H9 (cell line): ENCODE measurements around the gene CEACAM16. TPM values are rescaled to one million over a fixed set of nuclear protein-coding genes. Genes with fewer than 3 reads are reported as not detected.

Source experiments
- DNase-seq: peaks from one replicate; pipeline ENCODE4 v3.0.0-alpha.2; 2017
- H2AFZ ChIP-seq: one replicate; pipeline ENCODE4 v1.6.1; 2013; ENCODE audit warnings: mild to moderate bottlenecking, low read length, control low read depth, moderate library complexity
- H2AK5ac ChIP-seq: 2 replicates; pipeline ENCODE4 v1.6.1; 2013; ENCODE audit warnings: low read length, control low read depth, mixed read lengths; ENCODE audit not compliant: insufficient read length
- H2BK120ac ChIP-seq: one replicate; pipeline ENCODE4 v1.6.1; 2013; ENCODE audit warnings: low read depth, mild to moderate bottlenecking, low read length, control low read depth, inconsistent platforms; ENCODE audit not compliant: poor library complexity, severe bottlenecking
- H2BK12ac ChIP-seq: 2 replicates; pipeline ENCODE4 v1.6.1; 2013; ENCODE audit warnings: low read length, control low read depth, mixed read lengths, low read depth; ENCODE audit not compliant: insufficient read length
- H2BK15ac ChIP-seq: 2 replicates; pipeline ENCODE4 v1.6.1; 2013; ENCODE audit warnings: low read depth, low read length, control low read depth
- H2BK20ac ChIP-seq: one replicate; pipeline ENCODE4 v1.6.1; 2013; ENCODE audit warnings: low read depth, mild to moderate bottlenecking, low read length, control low read depth, inconsistent platforms; ENCODE audit not compliant: poor library complexity, severe bottlenecking
- H2BK5ac ChIP-seq: 2 replicates; pipeline ENCODE4 v1.6.1; 2013; ENCODE audit warnings: low read length, control low read depth, mixed read lengths; ENCODE audit not compliant: insufficient read length
- H3K14ac ChIP-seq: 2 replicates; pipeline ENCODE4 v1.6.1; 2013; ENCODE audit warnings: low read length, control low read depth; ENCODE audit not compliant: insufficient read depth
- H3K18ac ChIP-seq: 2 replicates; pipeline ENCODE4 v1.6.1; 2013; ENCODE audit warnings: low read depth, mild to moderate bottlenecking, mixed read lengths, low read length, control low read depth; ENCODE audit not compliant: insufficient read length
- H3K23ac ChIP-seq: 2 replicates; pipeline ENCODE4 v1.6.1; 2013; ENCODE audit warnings: low read length, control low read depth, mixed read lengths, low read depth; ENCODE audit not compliant: insufficient read length
- H3K23me2 ChIP-seq: 2 replicates; pipeline ENCODE4 v1.6.1; 2013; ENCODE audit warnings: low read depth, mild to moderate bottlenecking, mixed read lengths, low read length, control low read depth; ENCODE audit not compliant: insufficient read length, poor library complexity, severe bottlenecking
- H3K27ac ChIP-seq: 2 replicates; pipeline ENCODE4 v1.5.1; 2013; ENCODE audit warnings: low read length, control low read depth, mixed read lengths, low read depth; ENCODE audit not compliant: insufficient read length
- H3K27me3 ChIP-seq: 2 replicates; pipeline ENCODE4 v1.6.1; 2013; ENCODE audit warnings: low read length, control low read depth, inconsistent platforms; ENCODE audit not compliant: insufficient read depth
- H3K4ac ChIP-seq: 2 replicates; pipeline ENCODE4 v1.6.1; 2013; ENCODE audit warnings: low read depth, mild to moderate bottlenecking, control low read depth, inconsistent platforms, low read length, moderate library complexity
- H3K4me1 ChIP-seq: 2 replicates; pipeline ENCODE4 v1.6.1; 2013; ENCODE audit warnings: low read length, control low read depth, inconsistent platforms; ENCODE audit not compliant: insufficient read depth
- H3K4me2 ChIP-seq: 2 replicates; pipeline ENCODE4 v1.6.1; 2013; ENCODE audit warnings: low read length, control low read depth, mixed read lengths; ENCODE audit not compliant: insufficient read length, insufficient read depth
- H3K56ac ChIP-seq: 2 replicates; pipeline ENCODE4 v1.6.1; 2013; ENCODE audit warnings: low read depth, mild to moderate bottlenecking, mixed read lengths, low read length, control low read depth; ENCODE audit not compliant: insufficient read length
- H3K79me1 ChIP-seq: 2 replicates; pipeline ENCODE4 v1.6.1; 2013; ENCODE audit warnings: low read depth, mild to moderate bottlenecking, moderate library complexity, low read length, control low read depth, inconsistent platforms; ENCODE audit not compliant: insufficient read depth, poor library complexity, severe bottlenecking
- H3K79me2 ChIP-seq: 2 replicates; pipeline ENCODE4 v1.6.1; 2013; ENCODE audit warnings: low read length, control low read depth, inconsistent platforms; ENCODE audit not compliant: insufficient read depth
- H3K9ac ChIP-seq: 2 replicates; pipeline ENCODE4 v1.6.1; 2013; ENCODE audit warnings: low read length, control low read depth, mixed read lengths; ENCODE audit not compliant: insufficient read length; ENCODE audit errors: extremely low read depth
- H3K9me3 ChIP-seq: one replicate; pipeline ENCODE4 v1.6.1; 2013; ENCODE audit warnings: low read depth, low read length, inconsistent platforms; ENCODE audit not compliant: control insufficient read depth
- H3T11ph ChIP-seq: one replicate; pipeline ENCODE4 v1.6.1; 2013; ENCODE audit warnings: mild to moderate bottlenecking, low read length, control low read depth, inconsistent platforms
- H4K20me1 ChIP-seq: one replicate; pipeline ENCODE4 v1.6.1; 2013; ENCODE audit not compliant: control insufficient read depth, insufficient read length, insufficient read depth
- H4K5ac ChIP-seq: 2 replicates; pipeline ENCODE4 v1.6.1; 2013; ENCODE audit warnings: low read depth, mild to moderate bottlenecking, mixed read lengths, low read length, control low read depth; ENCODE audit not compliant: insufficient read length
- H4K8ac ChIP-seq: replicated peaks from 2 replicates; pipeline ENCODE4 v1.6.1; 2013; ENCODE audit warnings: low read length, control low read depth, mixed read lengths, low read depth; ENCODE audit not compliant: insufficient read length
- H4K91ac ChIP-seq: 2 replicates; pipeline ENCODE4 v1.6.1; 2013; ENCODE audit warnings: low read depth, mild to moderate bottlenecking, moderate library complexity, mixed read lengths, low read length, control low read depth; ENCODE audit not compliant: insufficient read length
- H3K27ac Mint-ChIP-seq, 3 experiments: 2 replicates in 2 of 3; 3 replicates in 1 of 3; pipeline ENCODE4 v1.8.0; 2020 to 2021; ENCODE audit warnings: mixed read lengths in 3 of 3, mild to moderate bottlenecking in 1 of 3, moderate library complexity in 1 of 3
- H3K27me3 Mint-ChIP-seq: 2 replicates; pipeline ENCODE4 v1.8.0; 2021; ENCODE audit warnings: low read depth, mild to moderate bottlenecking, moderate library complexity, mixed read lengths
- H3K36me3 Mint-ChIP-seq, 3 experiments: 2 replicates in 2 of 3; 3 replicates in 1 of 3; pipeline ENCODE4 v1.8.0; 2020 to 2021; ENCODE audit warnings: low read depth in 3 of 3, mixed read lengths in 3 of 3; ENCODE audit not compliant: insufficient read depth in 1 of 3
- H3K4me1 Mint-ChIP-seq, 2 experiments: 2 replicates each; pipeline ENCODE4 v1.8.0; 2020; ENCODE audit warnings: mixed read lengths in 2 of 2
- H3K4me3 Mint-ChIP-seq, 2 experiments: 2 replicates in 1 of 2; 3 replicates in 1 of 2; pipeline ENCODE4 v1.8.0; 2020 to 2021; ENCODE audit warnings: mild to moderate bottlenecking in 2 of 2, mixed read lengths in 2 of 2, moderate library complexity in 1 of 2
- H3K9me3 Mint-ChIP-seq, 2 experiments: 2 replicates in 1 of 2; 3 replicates in 1 of 2; pipeline ENCODE4 v1.8.0; 2020; ENCODE audit warnings: mild to moderate bottlenecking in 2 of 2, mixed read lengths in 2 of 2, moderate library complexity in 1 of 2
- WGBS: extraction: QIAGEN DNeasy Blood & Tissue Kit; methylation state at CpG from one replicate; pipeline ENCODE4 v1.1.7; 2013; ENCODE audit warnings: missing lambda C conversion rate, low lambda C conversion rate, mixed read lengths; ENCODE audit not compliant: insufficient read length; ENCODE audit errors: extremely low coverage; 5-methylcytosine and 5-hydroxymethylcytosine counted together
- total RNA-seq: library from RNA; stranded (reverse); gene quantifications from 2 replicates; pipeline ENCODE4 v1.2.1, GENCODE V29; 2021
- TF ChIP-seq, protein P1 (sequence below): fragments of 200-600 bp; sonication (generic); conservative IDR thresholded peaks from 3 replicates; pipeline ENCODE4 v1.8.0; 2021; ENCODE audit warnings: antibody characterized with exemption, mild to moderate bottlenecking

CEACAM16 gene
- total RNA-seq, 1 experiment from 2014 or later, result not detected

DNA sequence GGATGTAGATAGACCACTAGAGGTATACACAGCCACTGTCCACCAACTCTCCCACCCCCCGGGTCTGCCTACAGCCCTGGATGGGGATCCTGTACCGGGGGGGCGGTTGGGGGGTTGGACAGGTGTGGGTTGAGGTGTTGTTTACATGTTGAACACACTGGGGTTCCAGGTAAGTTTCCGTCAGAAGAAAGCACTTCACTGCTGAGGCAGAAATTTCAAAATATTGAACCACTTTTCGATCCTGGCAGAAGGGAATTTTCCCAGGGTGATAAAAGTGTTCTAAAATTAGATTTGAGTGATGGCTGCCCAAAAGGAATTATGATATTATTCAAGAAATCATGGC is 6.6 kb upstream of the CEACAM16 start:
- Histone ChIP-seq H4K91ac (no peak overlapping the region), H3K27me3 (no peaks in the 10 kb centered on the region), H3K18ac (no peak overlapping the region), H3K4me1 (no peaks in the 10 kb centered on the region), H2BK120ac (no peak overlapping the region), H4K5ac (no peak overlapping the region), H2AK5ac (no peak overlapping the region), H3K23ac (no peak overlapping the region), H3K56ac (no peak overlapping the region), H2AFZ (no peak overlapping the region), H4K8ac (no peak overlapping the region), H2BK20ac (no peak overlapping the region), H3K4ac (no peak overlapping the region), H3K4me2 (no peak overlapping the region), H4K20me1 (no peaks in the 10 kb centered on the region), H3K9me3 (no peaks in the 10 kb centered on the region), H3K27ac (no peak overlapping the region), H3K79me2 (no peaks in the 10 kb centered on the region), H3K9ac (no peak overlapping the region), H2BK5ac (no peak overlapping the region), H3K79me1 (no peaks in the 10 kb centered on the region), H3K23me2 (no peaks in the 10 kb centered on the region), H3K14ac (no peak overlapping the region), H3T11ph (no peak overlapping the region), H2BK15ac (no peak overlapping the region), H2BK12ac (no peak overlapping the region)
- no peak overlapping the region for H3K4me3 Mint-ChIP-seq
- no peak for DNase-seq
- H3K9me3 Mint-ChIP-seq, result no peaks in the 10 kb centered on the region
- TF ChIP-seq, protein P1, sequence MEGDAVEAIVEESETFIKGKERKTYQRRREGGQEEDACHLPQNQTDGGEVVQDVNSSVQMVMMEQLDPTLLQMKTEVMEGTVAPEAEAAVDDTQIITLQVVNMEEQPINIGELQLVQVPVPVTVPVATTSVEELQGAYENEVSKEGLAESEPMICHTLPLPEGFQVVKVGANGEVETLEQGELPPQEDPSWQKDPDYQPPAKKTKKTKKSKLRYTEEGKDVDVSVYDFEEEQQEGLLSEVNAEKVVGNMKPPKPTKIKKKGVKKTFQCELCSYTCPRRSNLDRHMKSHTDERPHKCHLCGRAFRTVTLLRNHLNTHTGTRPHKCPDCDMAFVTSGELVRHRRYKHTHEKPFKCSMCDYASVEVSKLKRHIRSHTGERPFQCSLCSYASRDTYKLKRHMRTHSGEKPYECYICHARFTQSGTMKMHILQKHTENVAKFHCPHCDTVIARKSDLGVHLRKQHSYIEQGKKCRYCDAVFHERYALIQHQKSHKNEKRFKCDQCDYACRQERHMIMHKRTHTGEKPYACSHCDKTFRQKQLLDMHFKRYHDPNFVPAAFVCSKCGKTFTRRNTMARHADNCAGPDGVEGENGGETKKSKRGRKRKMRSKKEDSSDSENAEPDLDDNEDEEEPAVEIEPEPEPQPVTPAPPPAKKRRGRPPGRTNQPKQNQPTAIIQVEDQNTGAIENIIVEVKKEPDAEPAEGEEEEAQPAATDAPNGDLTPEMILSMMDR, result no peak
- no CpG with 5 or more reads among the region's 5 CpGs for WGBS
- H3K27ac Mint-ChIP-seq, result no peak overlapping the region
- no peaks in the 10 kb centered on the region for H3K36me3 Mint-ChIP-seq
- H3K4me1 Mint-ChIP-seq, result peaks cover 16 to 18% of the 10 kb centered on the region in 2 experiments
- peaks cover 8% of the 10 kb centered on the region for H3K27me3 Mint-ChIP-seq
